A673 (cell line): ENCODE data around the gene TRRAP. TPM values are rescaled to one million over a fixed set of nuclear protein-coding genes. Genes with fewer than 3 reads are reported as not detected.

Experiments
- BruUV-seq: library from RNA; stranded (reverse); fragments of 400-500 nt; replicated peaks from 2 replicates; lab custom pipeline; 2021; lab: Mats Ljungman, UMichigan
- CTCF ChIA-PET: fragments of 300-600 bp; sonication (Branson Sonifier 250); formaldehyde crosslinking; loops from one replicate; lab custom pipeline; 2022; ENCODE audit warnings: antibody characterized with exemption; lab: Charles Lee
- POLR2A ChIA-PET: fragments of 300-600 bp; sonication (Branson Sonifier 250); formaldehyde crosslinking; loops from one replicate; lab custom pipeline; 2022; ENCODE audit warnings: antibody characterized with exemption; ENCODE audit not compliant: low non-redundant PET; lab: Charles Lee
- DNase-seq: peaks from one replicate; pipeline ENCODE4 v3.0.0-alpha.2; 2015; ENCODE audit warnings: low spot score
- H3K27ac ChIP-seq: fragments of 200-600 bp; sonication (generic); 2 replicates; pipeline ENCODE4 v1.5.1; 2016; ENCODE audit warnings: mixed run types, low read depth, mild to moderate bottlenecking, mixed read lengths, antibody characterized with exemption, low read length; ENCODE audit not compliant: poor library complexity, severe bottlenecking
- H3K27me3 ChIP-seq: fragments of 200-600 bp; sonication (generic); replicated peaks from 2 replicates; pipeline ENCODE4 v1.6.1; 2017; ENCODE audit warnings: mixed run types, low read depth, mild to moderate bottlenecking, mixed read lengths, antibody characterized with exemption, low read length; ENCODE audit not compliant: insufficient read depth, poor library complexity
- H3K36me3 ChIP-seq: fragments of 200-600 bp; sonication (generic); 2 replicates; pipeline ENCODE4 v1.6.1; 2016; ENCODE audit warnings: mixed run types, mild to moderate bottlenecking, mixed read lengths, antibody characterized with exemption, low read length; ENCODE audit not compliant: insufficient read depth, poor library complexity, severe bottlenecking
- H3K4me1 ChIP-seq: fragments of 200-600 bp; sonication (generic); 2 replicates; pipeline ENCODE4 v1.6.1; 2017; ENCODE audit warnings: mixed run types, mild to moderate bottlenecking, mixed read lengths, antibody characterized with exemption, low read length; ENCODE audit not compliant: insufficient read depth, poor library complexity, severe bottlenecking
- H3K4me3 ChIP-seq: fragments of 200-600 bp; sonication (generic); 2 replicates; pipeline ENCODE4 v1.5.1; 2016; ENCODE audit warnings: low read depth, mixed run types, mild to moderate bottlenecking, mixed read lengths, low read length; ENCODE audit not compliant: poor library complexity, severe bottlenecking
- H3K9me3 ChIP-seq: fragments of 200-600 bp; sonication (generic); 2 replicates; pipeline ENCODE4 v1.6.1; 2016; ENCODE audit warnings: mixed run types, low read depth, mild to moderate bottlenecking, mixed read lengths, antibody characterized with exemption, low read length; ENCODE audit not compliant: poor library complexity, severe bottlenecking
- EZH2 ChIP-seq: fragments of 200-600 bp; sonication (generic); IDR thresholded peaks from 2 replicates; pipeline ENCODE4 v1.6.1; 2017; ENCODE audit warnings: borderline replicate concordance, low read depth, mild to moderate bottlenecking, mixed read lengths, antibody characterized with exemption, low read length; ENCODE audit not compliant: poor library complexity, severe bottlenecking
- intact Hi-C: fragments of 100-400 bp; cut with micrococcal nuclease; formaldehyde crosslinking; loops from one replicate; pipeline ENCODE4 v1.10.0; 2022; ENCODE audit not compliant: unreplicated experiment
- total RNA-seq: library from RNA; stranded (reverse); gene quantifications from 2 replicates; pipeline ENCODE4 v1.2.3, GENCODE V29; 2021
- TF ChIP-seq, protein P1 (sequence below): fragments of 300-800, 200-600 bp; sonication (generic); conservative IDR thresholded peaks from 2 replicates; pipeline ENCODE4 v1.5.1; 2017; ENCODE audit warnings: low read depth, mild to moderate bottlenecking, antibody characterized with exemption, low read length, moderate library complexity, mixed read lengths

TRRAP gene
- total RNA-seq, 1 experiment from 2014 or later = 50.2 TPM

DNA sequence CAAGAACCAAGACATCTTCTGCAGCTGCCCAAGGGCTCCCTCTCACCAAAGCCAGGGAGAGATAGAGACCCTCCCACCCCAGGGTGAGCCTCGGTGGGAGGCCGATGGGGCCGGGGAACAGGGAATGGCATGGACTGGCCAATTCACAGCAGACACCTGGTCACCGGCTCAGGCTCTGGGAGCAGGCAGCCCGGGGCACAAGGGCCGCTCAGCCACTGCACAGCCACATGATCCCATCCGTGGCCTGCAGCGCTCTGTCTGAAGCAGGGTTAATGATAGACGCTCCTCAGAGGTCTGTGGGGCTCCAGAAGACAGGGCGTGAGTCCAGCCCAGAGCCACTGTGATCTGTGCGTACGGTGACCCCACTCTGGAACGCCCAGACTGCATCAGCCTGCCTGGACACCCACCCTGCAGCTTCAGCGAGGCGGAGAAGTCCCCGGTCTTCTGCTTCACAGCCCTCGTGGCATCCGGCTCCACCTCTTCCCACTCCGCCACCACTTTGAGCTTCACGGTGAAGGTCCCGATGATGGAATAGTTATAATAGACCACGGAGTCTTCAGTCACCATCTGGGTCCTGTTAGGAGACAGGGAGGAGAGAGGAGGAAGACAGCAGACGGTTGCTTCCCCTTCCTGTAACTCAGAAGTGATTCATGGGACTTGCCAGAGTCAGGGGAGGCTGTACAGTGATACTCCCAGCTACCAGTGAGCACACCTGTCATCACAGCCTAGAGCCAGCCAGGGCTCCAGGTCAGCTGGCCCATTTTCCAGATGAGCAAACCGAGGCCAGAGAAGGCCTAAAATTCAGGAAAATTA is 22.5 kb upstream of the TRRAP start:
- Histone ChIP-seq H3K4me1 (no peaks in the 10 kb centered on the region), H3K27ac (no peak overlapping the region), H3K27me3 (no peaks in the 10 kb centered on the region), H3K9me3 (no peaks in the 10 kb centered on the region), H3K36me3 (no peaks in the 10 kb centered on the region), H3K4me3 (no peak overlapping the region)
- BruUV-seq = no TSS peak
- DNase-seq = no peak
- CTCF ChIA-PET = no interaction called here
- intact Hi-C loops = no loop called here
- no peak for TF ChIP-seq EZH2
- TF ChIP-seq, protein P1, sequence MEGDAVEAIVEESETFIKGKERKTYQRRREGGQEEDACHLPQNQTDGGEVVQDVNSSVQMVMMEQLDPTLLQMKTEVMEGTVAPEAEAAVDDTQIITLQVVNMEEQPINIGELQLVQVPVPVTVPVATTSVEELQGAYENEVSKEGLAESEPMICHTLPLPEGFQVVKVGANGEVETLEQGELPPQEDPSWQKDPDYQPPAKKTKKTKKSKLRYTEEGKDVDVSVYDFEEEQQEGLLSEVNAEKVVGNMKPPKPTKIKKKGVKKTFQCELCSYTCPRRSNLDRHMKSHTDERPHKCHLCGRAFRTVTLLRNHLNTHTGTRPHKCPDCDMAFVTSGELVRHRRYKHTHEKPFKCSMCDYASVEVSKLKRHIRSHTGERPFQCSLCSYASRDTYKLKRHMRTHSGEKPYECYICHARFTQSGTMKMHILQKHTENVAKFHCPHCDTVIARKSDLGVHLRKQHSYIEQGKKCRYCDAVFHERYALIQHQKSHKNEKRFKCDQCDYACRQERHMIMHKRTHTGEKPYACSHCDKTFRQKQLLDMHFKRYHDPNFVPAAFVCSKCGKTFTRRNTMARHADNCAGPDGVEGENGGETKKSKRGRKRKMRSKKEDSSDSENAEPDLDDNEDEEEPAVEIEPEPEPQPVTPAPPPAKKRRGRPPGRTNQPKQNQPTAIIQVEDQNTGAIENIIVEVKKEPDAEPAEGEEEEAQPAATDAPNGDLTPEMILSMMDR = no peak
- POLR2A ChIA-PET = no interaction called here

DNA sequence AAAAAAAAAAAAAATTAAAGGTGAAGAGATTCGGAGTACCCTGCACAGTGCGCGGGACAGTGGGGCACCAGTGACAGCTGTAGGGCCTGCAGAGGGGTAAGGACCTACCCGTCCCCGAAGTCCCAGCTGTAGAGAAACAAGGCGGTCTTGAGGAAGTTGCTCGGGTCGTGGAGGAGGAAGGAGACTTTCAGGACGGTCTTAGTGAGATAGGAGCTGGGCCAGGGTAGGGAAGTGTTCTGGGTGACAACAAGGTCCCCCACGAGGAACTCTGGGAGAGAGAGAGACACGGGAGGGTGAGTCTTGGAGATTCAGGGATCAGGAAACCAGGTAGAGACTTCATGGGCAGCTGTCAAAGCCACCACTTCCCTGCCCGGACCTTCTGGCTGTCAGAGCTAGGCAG is 18.3 kb upstream of the TRRAP start:
- no TSS peak for BruUV-seq
- H3K36me3 ChIP-seq = no peaks in the 10 kb centered on the region
- H3K27ac ChIP-seq = no peak overlapping the region
- intact Hi-C loops = no loop called here
- POLR2A ChIA-PET = no interaction called here
- TF ChIP-seq, protein P1 = no peak
- TF ChIP-seq EZH2 = no peak
- H3K4me1 ChIP-seq = no peaks in the 10 kb centered on the region
- DNase-seq = no peak
- no peak overlapping the region for H3K4me3 ChIP-seq
- CTCF ChIA-PET = no interaction called here
- H3K9me3 ChIP-seq = no peaks in the 10 kb centered on the region
- no peaks in the 10 kb centered on the region for H3K27me3 ChIP-seq

DNA sequence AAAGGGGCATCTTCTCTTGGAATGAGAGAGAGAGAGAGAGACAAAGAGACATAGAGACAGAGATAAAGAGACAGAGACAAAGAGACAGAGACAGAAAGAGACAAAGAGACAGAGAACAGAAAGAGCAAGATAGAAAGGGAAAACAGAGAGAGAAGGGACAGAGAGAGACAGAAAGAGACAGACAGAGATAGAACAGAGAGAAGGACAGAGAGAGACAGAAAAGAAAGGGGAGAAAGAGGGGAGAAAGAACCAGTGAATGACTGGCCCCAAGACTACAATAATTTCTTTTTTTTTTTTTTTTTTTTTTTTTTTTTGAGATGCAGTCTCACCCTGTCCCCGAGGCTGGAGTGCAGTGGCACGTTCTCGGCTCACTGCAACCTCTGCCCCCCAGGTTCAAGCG is 16.1 kb upstream of the TRRAP start:
- no peaks in the 10 kb centered on the region for H3K36me3 ChIP-seq
- no peak for DNase-seq
- H3K27ac ChIP-seq = no peak overlapping the region
- no peaks in the 10 kb centered on the region for H3K9me3 ChIP-seq
- no peak overlapping the region for H3K4me3 ChIP-seq
- intact Hi-C loops = no loop called here
- H3K4me1 ChIP-seq = no peaks in the 10 kb centered on the region
- ChIA-PET CTCF (no interaction called here), POLR2A (no interaction called here)
- H3K27me3 ChIP-seq = no peaks in the 10 kb centered on the region
- TF ChIP-seq EZH2 = no peak
- TF ChIP-seq, protein P1 = no peak
- no TSS peak for BruUV-seq
